Fibroblast of skin of back (primary cell): ENCODE results near the gene HOXA5.

Experiments
- DNase-seq: peaks from one replicate; pipeline ENCODE4 v3.0.0-alpha.2; 2013

Gene HOXA5

DNA sequence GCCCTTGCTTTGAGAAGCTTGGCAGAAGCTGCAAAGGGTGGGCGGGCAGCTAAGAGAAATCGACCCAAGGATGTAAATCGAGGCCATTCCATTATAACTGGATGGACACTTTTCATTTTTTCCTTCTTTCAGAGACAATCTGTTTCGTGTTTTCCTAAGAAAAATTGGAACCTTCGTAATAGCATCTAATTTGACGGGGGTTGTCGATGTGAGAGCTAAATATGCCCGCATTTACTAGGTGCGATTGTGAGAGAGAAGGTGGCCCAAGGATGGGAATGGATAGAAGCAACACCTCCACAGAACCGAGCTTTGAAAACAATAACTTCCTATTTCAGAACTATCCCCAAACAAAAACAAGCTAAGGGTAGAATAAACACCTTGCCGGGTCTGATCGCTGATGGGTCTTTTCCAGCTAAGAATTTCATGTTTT is 12.1 kb downstream of the HOXA5 start:
- no peak for DNase-seq

DNA sequence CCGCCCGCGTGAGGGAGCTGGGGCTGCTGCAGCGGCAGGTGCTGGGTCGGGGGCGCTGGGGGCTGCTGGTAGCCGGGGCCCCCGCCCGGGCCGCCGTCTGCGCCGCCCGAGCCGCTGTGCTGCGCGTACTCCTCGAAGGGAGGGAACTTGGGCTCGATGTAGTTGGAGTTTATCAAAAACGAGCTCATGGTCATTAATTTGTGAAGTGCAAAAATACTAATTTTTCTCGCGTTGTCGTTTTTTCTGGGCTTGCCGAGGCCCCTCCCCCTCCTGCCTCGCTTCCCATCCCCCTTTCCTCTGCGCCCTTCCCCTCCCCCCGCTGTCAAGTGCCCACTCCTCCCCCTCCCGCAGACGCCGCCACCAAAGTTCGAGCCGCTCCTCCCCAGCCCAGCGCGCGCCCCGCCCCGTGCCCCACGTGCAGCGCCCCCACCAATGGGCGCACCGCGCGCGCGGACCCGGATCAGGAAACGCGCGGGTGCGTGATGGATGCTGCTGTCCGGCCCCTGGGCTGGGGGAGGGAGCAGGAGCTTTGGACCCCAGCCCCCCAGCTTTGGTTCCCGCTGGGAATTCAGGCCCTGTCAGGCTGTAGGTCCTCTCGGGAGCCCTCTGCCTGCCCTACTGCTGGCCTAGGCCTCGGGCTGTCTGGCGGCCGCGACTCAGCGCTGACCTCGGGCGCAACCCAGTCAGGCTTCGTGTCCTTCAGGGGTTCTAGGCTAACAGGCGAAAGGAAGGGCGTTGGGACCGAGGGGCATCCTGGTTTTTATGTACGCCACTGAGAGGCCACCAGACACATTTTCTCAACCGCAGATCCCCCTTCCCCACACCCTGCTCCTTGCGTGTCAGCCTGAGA is 12.7 kb downstream of the HOXA5 start, which contains the start of gene HOXA4:
Gene HOXA4, minus strand, starts transcription at position 218 of the 850 bp plus-strand sequence. Its CDS starts 24 bp downstream, at position 194.
- peak; percentile 17 for DNase-seq

DNA sequence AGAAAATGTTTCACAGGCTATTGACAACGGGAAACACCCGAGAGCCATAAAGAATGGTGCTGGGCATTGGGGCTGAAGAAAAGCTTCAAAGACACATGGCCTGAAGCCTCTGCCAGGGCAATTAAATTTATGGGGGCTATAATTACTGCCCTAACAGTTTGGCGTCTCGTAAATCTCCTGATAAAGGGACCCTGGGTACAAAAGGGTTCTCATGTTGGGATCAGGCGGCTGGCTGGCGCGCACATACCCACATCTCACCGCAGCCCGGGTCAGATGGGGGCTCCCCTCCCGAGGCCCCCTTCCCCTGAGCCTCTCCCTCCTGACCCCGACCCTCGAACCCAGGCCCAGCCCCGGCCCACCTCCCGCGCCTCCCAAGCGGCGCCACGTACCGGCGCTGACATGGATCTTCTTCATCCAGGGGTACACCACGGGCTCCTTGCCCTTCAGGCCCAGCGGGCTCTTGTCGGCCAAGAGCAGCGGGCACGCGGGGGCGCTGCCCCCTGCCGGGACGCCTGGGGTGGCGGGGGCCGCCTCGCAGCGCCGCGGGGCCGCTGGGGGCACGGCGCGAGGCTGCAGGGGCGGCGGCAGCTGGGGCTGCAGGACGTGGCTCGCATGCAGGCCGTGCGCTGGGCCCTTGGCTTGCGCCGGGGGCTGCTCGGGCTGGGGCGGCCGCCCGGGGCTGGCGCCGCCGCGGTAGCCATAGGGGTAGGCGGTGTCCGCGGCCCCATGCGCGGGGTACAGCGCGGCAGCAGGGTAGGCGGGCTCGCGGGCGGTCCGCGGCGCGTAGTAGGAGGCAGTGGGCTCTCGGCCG is 13.5 kb downstream of the HOXA5 start:
- DNase-seq, result no peak

DNA sequence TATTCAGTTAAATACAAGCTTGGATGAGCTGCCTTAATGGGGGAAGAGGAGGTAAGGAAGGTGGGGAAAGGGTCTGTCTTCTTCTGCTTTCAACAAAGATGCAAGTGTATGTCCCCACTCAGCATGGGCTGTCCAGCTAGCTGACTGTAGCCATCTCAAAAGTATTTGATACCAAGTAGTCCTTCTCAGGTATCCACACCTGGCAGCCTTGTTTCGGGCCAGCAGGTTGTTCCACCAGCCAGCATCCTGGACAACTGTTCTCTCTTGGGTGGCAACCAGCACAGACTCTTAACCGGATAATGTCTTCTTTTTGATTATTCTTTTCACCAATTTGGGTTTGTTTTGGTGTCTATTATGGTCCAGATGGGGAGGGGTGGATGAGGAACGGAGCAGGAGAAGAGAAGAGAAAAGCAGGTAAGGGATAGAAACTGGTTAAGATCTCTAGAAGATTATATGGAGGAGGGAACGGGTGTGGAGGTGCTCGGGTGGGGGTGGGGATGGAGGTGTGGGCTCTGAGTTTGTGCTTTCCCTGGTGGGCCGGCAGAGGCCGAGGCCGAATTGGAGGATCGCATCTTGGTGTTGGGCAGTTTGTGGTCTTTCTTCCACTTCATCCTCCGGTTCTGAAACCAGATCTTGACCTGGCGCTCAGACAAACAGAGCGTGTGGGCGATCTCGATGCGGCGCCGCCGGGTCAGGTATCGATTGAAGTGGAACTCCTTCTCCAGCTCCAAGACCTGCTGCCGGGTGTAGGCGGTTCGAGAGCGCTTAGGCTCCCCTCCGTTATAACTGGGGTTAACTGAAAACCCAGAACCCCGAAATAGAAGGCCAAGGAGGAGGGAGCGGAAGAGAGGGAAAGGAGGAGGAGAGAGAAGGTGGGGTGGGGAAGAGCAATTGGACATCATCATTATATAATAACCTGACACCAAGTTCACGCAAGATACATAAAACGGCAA is 14.4 kb downstream of the HOXA5 start:
- no peak for DNase-seq

DNA sequence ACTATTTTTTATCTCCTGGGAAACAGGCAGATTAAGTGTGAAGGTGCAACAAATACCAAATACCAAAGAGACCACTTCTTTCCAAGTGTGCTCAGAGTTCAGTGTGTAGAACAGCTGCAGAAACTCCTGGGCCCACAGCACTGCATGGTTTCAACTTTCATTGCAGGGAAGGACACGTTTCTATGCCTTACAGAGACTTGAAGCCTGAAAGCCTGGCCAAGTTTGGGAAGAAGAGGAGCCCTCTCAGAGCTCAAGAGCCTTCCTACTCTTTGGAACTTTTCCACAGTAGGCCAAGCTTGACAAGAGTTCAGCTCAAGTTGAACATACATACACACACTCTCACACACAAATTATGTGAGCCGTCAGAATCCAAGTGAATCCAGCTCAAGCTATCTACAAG is 15.4 kb downstream of the HOXA5 start:
- no peak for DNase-seq

DNA sequence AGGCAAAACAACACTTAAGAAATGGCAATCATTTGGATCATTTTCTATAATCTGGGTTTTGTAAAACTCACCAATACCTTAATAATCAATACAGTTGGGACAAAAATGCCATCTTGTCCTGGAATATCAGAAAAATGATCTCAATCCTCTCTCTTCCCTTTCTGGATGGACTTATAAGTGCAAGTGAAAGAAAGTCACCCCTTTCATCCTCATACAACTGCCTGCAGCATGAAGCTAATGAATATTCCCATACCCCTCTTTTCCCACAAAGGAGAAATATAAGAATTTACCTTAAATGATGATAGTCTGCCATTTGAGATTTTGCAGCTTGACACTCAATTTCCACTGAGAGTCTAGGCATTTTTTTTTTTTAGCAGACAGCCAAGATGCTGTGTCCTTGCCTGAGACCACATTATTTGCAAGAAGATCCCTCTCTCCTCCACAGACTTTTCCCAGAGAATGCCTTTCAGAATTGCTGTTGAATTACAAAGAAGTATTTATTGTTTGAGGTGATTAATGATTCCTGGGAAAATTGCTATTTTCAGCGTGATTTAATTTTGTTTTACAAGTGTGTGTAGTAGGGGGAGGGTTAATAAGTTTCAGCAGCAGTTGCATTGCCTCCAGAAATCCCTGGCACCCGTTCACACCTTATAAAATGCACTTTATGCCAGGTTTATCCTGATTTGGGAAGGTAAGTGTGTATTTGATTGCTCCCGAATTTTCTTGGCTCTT is 16.7 kb downstream of the HOXA5 start:
- no peak for DNase-seq

GRCh38 chr7:27125986-27126394 is 17.5 kb downstream of the HOXA5 start:
- DNase-seq, result no peak

GRCh38 chr7:27124902-27125689 is 18.4 kb downstream of the HOXA5 start:
- no peak for DNase-seq

GRCh38 chr7:27124096-27124901 is 19.2 kb downstream of the HOXA5 start:
- peak; percentile 29 for DNase-seq

DNA sequence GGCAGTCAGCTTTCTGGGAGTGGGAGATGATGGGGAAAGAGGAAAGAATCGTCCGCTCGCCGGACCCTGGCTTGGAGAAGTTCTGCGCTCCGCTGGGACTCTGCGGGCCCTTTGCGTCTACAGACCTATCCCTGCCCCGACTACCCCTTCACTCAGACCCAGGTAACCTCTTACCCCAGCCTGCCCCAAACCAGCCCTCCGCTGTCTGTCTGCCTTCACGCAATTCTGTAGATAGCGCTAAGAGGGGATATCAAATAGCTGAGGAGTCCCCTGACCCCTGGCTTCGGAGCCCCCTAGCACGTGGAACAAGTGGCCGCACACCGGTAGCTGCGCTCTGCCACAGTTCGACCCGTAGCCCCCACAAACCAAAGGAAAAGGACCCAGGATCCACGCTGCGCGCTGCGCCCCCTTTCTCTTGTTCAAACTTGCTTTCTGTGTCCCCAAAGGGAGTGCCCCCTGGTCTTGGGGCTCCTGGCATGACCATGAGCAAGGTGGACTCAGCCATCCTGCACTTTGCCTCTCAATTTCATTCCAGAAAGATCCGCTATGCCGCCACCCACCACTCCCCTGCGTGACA is 19.9 kb downstream of the HOXA5 start:
- DNase-seq, result no peak

GRCh38 chr7:27123007-27123476 is 20.4 kb downstream of the HOXA5 start:
- no peak for DNase-seq

DNA sequence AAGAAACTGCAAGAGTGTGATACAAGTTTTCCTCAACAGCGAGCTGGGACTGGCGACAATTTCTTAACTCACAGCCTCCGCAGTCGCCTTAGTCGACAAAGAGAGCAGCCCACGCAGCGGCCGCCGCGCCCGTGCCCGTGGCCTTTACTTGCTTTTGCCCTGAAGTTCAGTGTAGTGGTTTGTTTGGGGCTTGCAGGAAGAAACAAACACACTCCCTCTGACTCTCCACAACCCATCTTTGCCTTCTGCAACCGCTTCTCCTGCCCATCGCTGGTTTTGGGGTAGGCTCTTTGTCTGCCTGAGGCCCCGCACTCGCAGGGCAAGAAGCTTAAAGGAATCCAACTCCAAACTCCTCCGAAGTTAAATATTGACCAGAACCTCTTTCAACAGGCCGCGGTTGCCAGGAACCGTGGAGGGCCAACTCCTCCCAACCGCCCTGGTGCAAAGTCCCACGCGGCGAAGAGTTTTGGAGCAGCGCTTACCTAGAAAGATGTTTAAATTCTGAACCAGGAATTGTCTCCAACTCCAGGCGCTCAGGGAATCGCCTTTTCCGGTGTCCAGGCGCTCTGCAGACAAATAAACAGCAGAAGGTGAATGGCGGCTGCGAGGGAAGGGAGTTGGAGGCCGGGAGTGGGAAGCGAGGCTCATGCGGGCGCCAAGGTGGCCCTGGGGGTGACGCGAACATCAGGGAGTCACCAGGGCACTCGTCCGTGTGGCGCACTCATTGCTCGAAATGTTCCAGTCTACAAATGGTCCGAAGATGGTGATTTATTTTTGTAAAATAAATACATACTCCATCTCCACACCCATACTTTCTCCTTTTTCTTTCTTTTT is 21.2 kb downstream of the HOXA5 start:
- DNase-seq, result no peak

DNA sequence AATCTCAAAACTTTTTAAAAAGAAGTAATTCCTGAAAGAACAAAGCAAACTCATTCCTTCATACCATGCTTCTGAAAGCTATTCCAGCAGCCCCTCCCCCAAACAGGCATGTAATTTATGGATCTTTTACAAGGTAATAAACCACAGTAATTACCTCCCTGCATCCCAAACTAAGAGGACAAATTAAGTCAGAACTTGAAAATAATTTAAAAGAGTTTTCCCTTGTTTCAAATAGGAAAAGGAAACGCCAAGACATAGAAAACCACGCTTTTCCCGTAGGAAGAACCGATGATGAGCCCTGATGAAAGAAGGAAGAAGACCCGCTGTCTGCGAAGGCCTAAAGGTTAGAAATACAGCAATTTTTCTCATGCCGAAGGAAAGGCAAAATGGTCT is 21.8 kb downstream of the HOXA5 start:
- no peak for DNase-seq

GRCh38 chr7:27119412-27119911 is 24.0 kb downstream of the HOXA5 start:
- DNase-seq, result no peak

DNA sequence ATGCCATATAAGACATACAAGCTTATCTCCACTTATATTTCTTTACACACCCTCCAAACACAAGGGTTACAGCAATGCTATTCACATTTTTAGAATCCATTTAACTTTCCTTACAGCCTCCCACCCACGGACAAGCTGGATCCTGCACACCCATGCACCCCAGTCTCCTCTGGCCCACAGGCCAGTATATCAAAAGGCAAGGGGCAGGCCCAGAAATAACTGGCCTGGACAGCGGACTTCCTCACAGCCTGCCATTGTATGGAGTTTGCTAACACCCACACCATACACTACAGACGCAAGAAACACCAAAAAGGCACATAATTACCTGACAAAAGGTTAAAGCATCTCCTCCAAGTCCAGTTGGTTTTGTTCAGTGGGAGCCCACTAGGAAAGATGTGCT is 24.9 kb downstream of the HOXA5 start:
- DNase-seq, result no peak

GRCh38 chr7:27117887-27118491 is 25.5 kb downstream of the HOXA5 start:
- DNase-seq, result no peak

DNA sequence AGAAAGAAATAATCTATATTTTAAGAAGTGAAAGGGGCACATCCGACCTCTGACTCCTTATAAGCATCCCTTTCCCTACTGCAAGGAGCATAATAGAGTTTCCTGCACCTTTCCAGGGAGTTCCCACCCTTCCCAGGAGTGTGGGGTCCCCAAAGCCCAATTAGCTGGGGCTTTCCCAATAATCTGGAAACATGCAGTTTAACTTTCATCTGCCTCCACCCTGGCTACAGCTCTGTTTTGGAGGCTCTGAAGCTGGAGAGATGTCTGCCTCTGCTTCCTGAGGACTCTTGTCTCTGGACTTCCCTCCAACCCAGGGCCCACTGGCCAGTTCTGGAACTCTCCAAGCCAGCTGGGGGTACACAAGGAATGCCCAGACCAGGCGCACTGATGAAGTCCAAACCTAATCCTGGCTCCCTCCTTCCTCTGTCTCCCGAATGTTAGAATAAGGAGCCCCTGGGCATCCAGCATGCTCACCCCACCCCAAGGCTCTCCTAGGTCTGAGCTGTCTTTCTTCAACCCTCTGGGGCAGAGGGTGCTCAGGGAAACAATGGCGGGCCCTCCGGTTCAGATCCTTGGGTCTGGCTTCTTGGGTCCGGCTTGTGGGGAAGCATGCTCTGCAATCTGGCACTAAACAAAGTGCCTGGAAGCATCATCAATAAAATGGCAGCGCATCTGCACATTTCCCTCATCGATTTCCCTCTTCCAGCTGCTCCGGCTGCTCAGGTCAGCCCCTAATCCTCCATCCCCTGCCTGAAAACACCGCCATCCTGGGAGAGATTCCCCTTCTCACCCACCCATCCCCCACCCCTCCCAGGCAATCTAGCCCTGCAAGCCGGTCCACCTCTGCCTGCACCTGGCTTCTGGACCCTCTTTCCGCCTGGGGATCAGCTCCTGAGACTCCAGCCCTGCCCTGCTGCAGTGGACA is 26.3 kb downstream of the HOXA5 start:
- no peak for DNase-seq
